ENCODE results near the gene GTSE1. TPM values are rescaled to one million over a fixed set of nuclear protein-coding genes. Genes with fewer than 3 reads are reported as not detected.

GTSE1 gene
- total and polyA plus RNA-seq, 9 donors, result 4.4 to 14.1 (median 10.8) TPM

GRCh38 chr22:46286941-46287872 is 9.5 kb upstream of the GTSE1 start:
- 90% methylated on average over 11 of the region's 15 CpGs for WGBS (ENCODE audit: insufficient coverage)
- no peaks in the 10 kb centered on the region for H3K9me3 ChIP-seq (replicated peaks; ENCODE audit: control insufficient read depth, low read depth, low read length)
- no peak for DNase-seq
- peaks cover 69% of the 10 kb centered on the region for H3K36me3 ChIP-seq (ENCODE audit: control insufficient read depth, insufficient read depth, low read length)
- H3K27ac ChIP-seq (ENCODE audit: low read length), result no peak overlapping the region
- no peaks in the 10 kb centered on the region for H3K27me3 ChIP-seq (ENCODE audit: control insufficient read depth, insufficient read depth, low read length)
- no peak overlapping the region for H3K4me3 ChIP-seq (ENCODE audit: low read length)
- H3K4me1 ChIP-seq (ENCODE audit: control insufficient read depth, insufficient read depth, low read length), result peaks cover 6% of the 10 kb centered on the region

GRCh38 chr22:46287873-46288751 is 8.6 kb upstream of the GTSE1 start:
- peaks cover 6% of the 10 kb centered on the region for H3K4me1 ChIP-seq (ENCODE audit: control insufficient read depth, insufficient read depth, low read length)
- no peak overlapping the region for H3K27ac ChIP-seq (ENCODE audit: low read length)
- peaks cover 74% of the 10 kb centered on the region for H3K36me3 ChIP-seq (ENCODE audit: control insufficient read depth, insufficient read depth, low read length)
- WGBS (ENCODE audit: insufficient coverage), result 71% methylated on average over 18 of the region's 24 CpGs
- no peaks in the 10 kb centered on the region for H3K9me3 ChIP-seq (replicated peaks; ENCODE audit: control insufficient read depth, low read depth, low read length)
- DNase-seq, result peak; percentile 41
- H3K27me3 ChIP-seq (ENCODE audit: control insufficient read depth, insufficient read depth, low read length), result no peaks in the 10 kb centered on the region
- no peak overlapping the region for H3K4me3 ChIP-seq (ENCODE audit: low read length)

- peaks cover 10% of the 10 kb centered on the region for H3K4me1 ChIP-seq (ENCODE audit: control insufficient read depth, insufficient read depth, low read length)
- H3K4me3 ChIP-seq (ENCODE audit: low read length), result no peak overlapping the region
- H3K27ac ChIP-seq (ENCODE audit: low read length), result no peak overlapping the region
- no peak for DNase-seq
- H3K9me3 ChIP-seq (replicated peaks; ENCODE audit: control insufficient read depth, low read depth, low read length), result no peaks in the 10 kb centered on the region
- no peaks in the 10 kb centered on the region for H3K27me3 ChIP-seq (ENCODE audit: control insufficient read depth, insufficient read depth, low read length)
- 87% methylated on average over 7 of the region's 7 CpGs for WGBS (ENCODE audit: insufficient coverage)
- peaks cover 79% of the 10 kb centered on the region for H3K36me3 ChIP-seq (ENCODE audit: control insufficient read depth, insufficient read depth, low read length)
Measured at GRCh38 chr22:46288846-46289243, 7.8 kb upstream of the GTSE1 start.

GRCh38 chr22:46289244-46289891 is 7.3 kb upstream of the GTSE1 start:
- Histone ChIP-seq H3K4me1 (ENCODE audit: control insufficient read depth, insufficient read depth, low read length) (peaks cover 10% of the 10 kb centered on the region), H3K36me3 (ENCODE audit: control insufficient read depth, insufficient read depth, low read length) (peaks cover 74% of the 10 kb centered on the region), H3K27me3 (ENCODE audit: control insufficient read depth, insufficient read depth, low read length) (no peaks in the 10 kb centered on the region), H3K27ac (ENCODE audit: low read length) (no peak overlapping the region), H3K4me3 (ENCODE audit: low read length) (no peak overlapping the region), H3K9me3 (replicated peaks; ENCODE audit: control insufficient read depth, low read depth, low read length) (no peaks in the 10 kb centered on the region)
- no peak for DNase-seq
- 87% methylated on average over 32 of the region's 33 CpGs for WGBS (ENCODE audit: insufficient coverage)

GRCh38 chr22:46290121-46290842 is 6.4 kb upstream of the GTSE1 start:
- Histone ChIP-seq H3K9me3 (replicated peaks; ENCODE audit: control insufficient read depth, low read depth, low read length) (no peaks in the 10 kb centered on the region), H3K27ac (ENCODE audit: low read length) (no peak overlapping the region), H3K27me3 (ENCODE audit: control insufficient read depth, insufficient read depth, low read length) (no peaks in the 10 kb centered on the region), H3K4me3 (ENCODE audit: low read length) (no peak overlapping the region), H3K36me3 (ENCODE audit: control insufficient read depth, insufficient read depth, low read length) (peaks cover 68% of the 10 kb centered on the region), H3K4me1 (ENCODE audit: control insufficient read depth, insufficient read depth, low read length) (peaks cover 10% of the 10 kb centered on the region)
- no peak for DNase-seq
- WGBS (ENCODE audit: insufficient coverage), result 94% methylated on average over 16 of the region's 17 CpGs

- Histone ChIP-seq H3K4me1 (ENCODE audit: control insufficient read depth, insufficient read depth, low read length) (peaks cover 17% of the 10 kb centered on the region), H3K4me3 (ENCODE audit: low read length) (no peak overlapping the region), H3K27me3 (ENCODE audit: control insufficient read depth, insufficient read depth, low read length) (no peaks in the 10 kb centered on the region), H3K9me3 (replicated peaks; ENCODE audit: control insufficient read depth, low read depth, low read length) (no peaks in the 10 kb centered on the region), H3K36me3 (ENCODE audit: control insufficient read depth, insufficient read depth, low read length) (peaks cover 64% of the 10 kb centered on the region), H3K27ac (ENCODE audit: low read length) (no peak overlapping the region)
- DNase-seq, result no peak
- 95% methylated on average over 12 of the region's 23 CpGs for WGBS (ENCODE audit: insufficient coverage)
Measured at GRCh38 chr22:46290843-46291785, 5.6 kb upstream of the GTSE1 start.

GRCh38 chr22:46292173-46292572 is 4.5 kb upstream of the GTSE1 start:
- 93% methylated on average over 3 of the region's 3 CpGs for WGBS (ENCODE audit: insufficient coverage)
- H3K9me3 ChIP-seq (replicated peaks; ENCODE audit: control insufficient read depth, low read depth, low read length), result no peaks in the 10 kb centered on the region
- H3K4me1 ChIP-seq (ENCODE audit: control insufficient read depth, insufficient read depth, low read length), result peaks cover 21% of the 10 kb centered on the region
- H3K36me3 ChIP-seq (ENCODE audit: control insufficient read depth, insufficient read depth, low read length), result peaks cover 54% of the 10 kb centered on the region
- H3K4me3 ChIP-seq (ENCODE audit: low read length), result no peak overlapping the region
- DNase-seq, result no peak
- no peak overlapping the region for H3K27ac ChIP-seq (ENCODE audit: low read length)
- no peaks in the 10 kb centered on the region for H3K27me3 ChIP-seq (ENCODE audit: control insufficient read depth, insufficient read depth, low read length)

- peaks cover 21% of the 10 kb centered on the region for H3K4me1 ChIP-seq (ENCODE audit: control insufficient read depth, insufficient read depth, low read length)
- H3K9me3 ChIP-seq (replicated peaks; ENCODE audit: control insufficient read depth, low read depth, low read length), result no peaks in the 10 kb centered on the region
- H3K4me3 ChIP-seq (ENCODE audit: low read length), result no peak overlapping the region
- WGBS (ENCODE audit: insufficient coverage), result 91% methylated on average over 14 of the region's 14 CpGs
- H3K27me3 ChIP-seq (ENCODE audit: control insufficient read depth, insufficient read depth, low read length), result no peaks in the 10 kb centered on the region
- peaks cover 48% of the 10 kb centered on the region for H3K36me3 ChIP-seq (ENCODE audit: control insufficient read depth, insufficient read depth, low read length)
- H3K27ac ChIP-seq (ENCODE audit: low read length), result peak overlapping the region; percentile 59
- peak; percentile 48 for DNase-seq
Measured at GRCh38 chr22:46292732-46293131, 3.9 kb upstream of the GTSE1 start.
